ENCODE measurements around the gene TAB2. TPM values are rescaled to one million over a fixed set of nuclear protein-coding genes. Genes with fewer than 3 reads are reported as not detected.

Gene TAB2
- polyA plus RNA-seq, 2 of the 4 experiments (the other 2 are of a cell fraction), result 23.0 to 49.0 TPM

DNA sequence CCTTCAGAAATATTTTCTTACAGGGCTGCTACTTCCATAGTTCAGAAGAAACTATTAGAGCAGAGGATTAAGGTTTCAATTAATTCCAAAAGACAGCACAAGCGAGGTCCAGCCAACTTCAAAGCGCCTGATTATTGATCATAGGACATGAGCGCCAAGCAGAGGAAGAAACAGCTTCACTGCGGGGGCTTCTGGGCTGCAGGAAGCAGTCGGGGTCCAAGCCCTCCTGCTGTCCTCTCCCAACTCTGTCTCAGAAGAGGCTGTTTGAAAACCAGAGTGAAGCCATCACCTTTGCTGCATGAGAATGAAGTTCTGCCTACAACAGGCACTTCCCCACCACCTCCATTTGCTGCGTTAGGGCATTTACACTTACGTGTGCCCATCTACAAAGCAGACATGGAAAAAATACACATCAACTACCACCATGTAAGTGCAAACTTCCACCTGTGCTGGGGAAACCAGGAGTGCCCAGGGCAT is 106.5 kb downstream of the TAB2 start:
- Histone ChIP-seq H3K4me3 (no peak overlapping the region), H3K4me1 (no peaks in the 10 kb centered on the region), H3K9me3 (no peaks in the 10 kb centered on the region), H3K4me2 (no peak overlapping the region), H3K27ac (0 out of 6 replicates have a peak overlapping the region, but pooled peaks of 1 of the 2 experiments have one; percentile 13)
- FAIRE-seq, result no peak
- TF ChIP-seq, protein P1, sequence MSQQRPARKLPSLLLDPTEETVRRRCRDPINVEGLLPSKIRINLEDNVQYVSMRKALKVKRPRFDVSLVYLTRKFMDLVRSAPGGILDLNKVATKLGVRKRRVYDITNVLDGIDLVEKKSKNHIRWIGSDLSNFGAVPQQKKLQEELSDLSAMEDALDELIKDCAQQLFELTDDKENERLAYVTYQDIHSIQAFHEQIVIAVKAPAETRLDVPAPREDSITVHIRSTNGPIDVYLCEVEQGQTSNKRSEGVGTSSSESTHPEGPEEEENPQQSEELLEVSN (IDR thresholded peaks at IDR 0.05; ENCODE audit: borderline replicate concordance, low read depth), result no peak
- TF ChIP-seq PHF8 (IDR thresholded peaks at IDR 0.05; ENCODE audit: borderline replicate concordance, low read depth) (no peak), NR3C1 (IDR thresholded peaks at IDR 0.05) (no peak), EHF (CRISPR knock-in tag; IDR thresholded peaks at IDR 0.05) (no peak), HEYL (CRISPR knock-in tag; IDR thresholded peaks at IDR 0.05) (no peak), TFCP2L1 (CRISPR knock-in tag; IDR thresholded peaks at IDR 0.05) (no peak)
- TF ChIP-seq, protein P2, sequence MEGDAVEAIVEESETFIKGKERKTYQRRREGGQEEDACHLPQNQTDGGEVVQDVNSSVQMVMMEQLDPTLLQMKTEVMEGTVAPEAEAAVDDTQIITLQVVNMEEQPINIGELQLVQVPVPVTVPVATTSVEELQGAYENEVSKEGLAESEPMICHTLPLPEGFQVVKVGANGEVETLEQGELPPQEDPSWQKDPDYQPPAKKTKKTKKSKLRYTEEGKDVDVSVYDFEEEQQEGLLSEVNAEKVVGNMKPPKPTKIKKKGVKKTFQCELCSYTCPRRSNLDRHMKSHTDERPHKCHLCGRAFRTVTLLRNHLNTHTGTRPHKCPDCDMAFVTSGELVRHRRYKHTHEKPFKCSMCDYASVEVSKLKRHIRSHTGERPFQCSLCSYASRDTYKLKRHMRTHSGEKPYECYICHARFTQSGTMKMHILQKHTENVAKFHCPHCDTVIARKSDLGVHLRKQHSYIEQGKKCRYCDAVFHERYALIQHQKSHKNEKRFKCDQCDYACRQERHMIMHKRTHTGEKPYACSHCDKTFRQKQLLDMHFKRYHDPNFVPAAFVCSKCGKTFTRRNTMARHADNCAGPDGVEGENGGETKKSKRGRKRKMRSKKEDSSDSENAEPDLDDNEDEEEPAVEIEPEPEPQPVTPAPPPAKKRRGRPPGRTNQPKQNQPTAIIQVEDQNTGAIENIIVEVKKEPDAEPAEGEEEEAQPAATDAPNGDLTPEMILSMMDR (IDR thresholded peaks at IDR 0.05), result no peak
- ATAC-seq, result no peak
- 85% methylated on average over 7 of the region's 7 CpGs for WGBS (ENCODE audit: missing lambda C conversion rate)
- ChIA-PET CTCF (interaction anchor here (1.0 to 1.6 kb wide), 4 partner anchors 8 to 470 kb away, joined by 3 to 7 read pairs (median 4); no protein-coding TSS in a partner anchor), POLR2A (no interaction called here)
- no peak for DNase-seq (ENCODE audit: low read depth in 1 of 2, low spot score in 1 of 2)

DNA sequence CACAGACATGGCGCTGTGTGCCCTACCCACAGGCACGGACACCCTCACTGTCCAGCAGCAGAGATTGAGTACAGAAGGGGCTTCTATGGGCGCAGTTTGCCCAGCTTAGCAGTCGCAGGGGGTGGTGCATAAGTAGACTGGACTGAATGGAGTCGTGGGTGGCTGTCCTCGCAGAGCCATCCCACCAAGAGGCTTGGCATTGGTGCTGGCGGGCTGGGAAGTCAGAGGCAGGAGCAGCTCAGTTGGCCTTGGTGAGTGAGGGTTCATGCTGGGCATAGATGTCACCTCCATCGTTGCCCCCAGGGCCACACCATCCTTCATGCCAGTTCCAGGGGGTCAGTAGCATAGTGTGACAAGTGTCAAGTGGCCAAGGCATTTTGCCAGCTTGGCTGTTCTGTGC is 107.7 kb downstream of the TAB2 start:
- Histone ChIP-seq H3K9me3 (no peaks in the 10 kb centered on the region), H3K27ac (no peak overlapping the region), H3K4me2 (no peak overlapping the region), H3K4me1 (no peaks in the 10 kb centered on the region), H3K4me3 (no peak overlapping the region)
- FAIRE-seq (no peak), ATAC-seq (no peak), DNase-seq (ENCODE audit: low read depth in 1 of 2, low spot score in 1 of 2) (no peak)
- ChIA-PET CTCF (interaction anchor here (1.7 kb wide), 1 partner anchor 397 kb away, joined by 7 read pairs; no protein-coding TSS in a partner anchor), POLR2A (no interaction called here)
- TF ChIP-seq, protein P3, sequence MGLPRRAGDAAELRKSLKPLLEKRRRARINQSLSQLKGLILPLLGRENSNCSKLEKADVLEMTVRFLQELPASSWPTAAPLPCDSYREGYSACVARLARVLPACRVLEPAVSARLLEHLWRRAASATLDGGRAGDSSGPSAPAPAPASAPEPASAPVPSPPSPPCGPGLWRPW (IDR thresholded peaks at IDR 0.05), result no peak
- no peak for TF ChIP-seq BHLHE40 (IDR thresholded peaks at IDR 0.05; ENCODE audit: low read depth, low read length)
- TF ChIP-seq FOXS1 (CRISPR knock-in tag; IDR thresholded peaks at IDR 0.05), result no peak
- TF ChIP-seq, protein P4, sequence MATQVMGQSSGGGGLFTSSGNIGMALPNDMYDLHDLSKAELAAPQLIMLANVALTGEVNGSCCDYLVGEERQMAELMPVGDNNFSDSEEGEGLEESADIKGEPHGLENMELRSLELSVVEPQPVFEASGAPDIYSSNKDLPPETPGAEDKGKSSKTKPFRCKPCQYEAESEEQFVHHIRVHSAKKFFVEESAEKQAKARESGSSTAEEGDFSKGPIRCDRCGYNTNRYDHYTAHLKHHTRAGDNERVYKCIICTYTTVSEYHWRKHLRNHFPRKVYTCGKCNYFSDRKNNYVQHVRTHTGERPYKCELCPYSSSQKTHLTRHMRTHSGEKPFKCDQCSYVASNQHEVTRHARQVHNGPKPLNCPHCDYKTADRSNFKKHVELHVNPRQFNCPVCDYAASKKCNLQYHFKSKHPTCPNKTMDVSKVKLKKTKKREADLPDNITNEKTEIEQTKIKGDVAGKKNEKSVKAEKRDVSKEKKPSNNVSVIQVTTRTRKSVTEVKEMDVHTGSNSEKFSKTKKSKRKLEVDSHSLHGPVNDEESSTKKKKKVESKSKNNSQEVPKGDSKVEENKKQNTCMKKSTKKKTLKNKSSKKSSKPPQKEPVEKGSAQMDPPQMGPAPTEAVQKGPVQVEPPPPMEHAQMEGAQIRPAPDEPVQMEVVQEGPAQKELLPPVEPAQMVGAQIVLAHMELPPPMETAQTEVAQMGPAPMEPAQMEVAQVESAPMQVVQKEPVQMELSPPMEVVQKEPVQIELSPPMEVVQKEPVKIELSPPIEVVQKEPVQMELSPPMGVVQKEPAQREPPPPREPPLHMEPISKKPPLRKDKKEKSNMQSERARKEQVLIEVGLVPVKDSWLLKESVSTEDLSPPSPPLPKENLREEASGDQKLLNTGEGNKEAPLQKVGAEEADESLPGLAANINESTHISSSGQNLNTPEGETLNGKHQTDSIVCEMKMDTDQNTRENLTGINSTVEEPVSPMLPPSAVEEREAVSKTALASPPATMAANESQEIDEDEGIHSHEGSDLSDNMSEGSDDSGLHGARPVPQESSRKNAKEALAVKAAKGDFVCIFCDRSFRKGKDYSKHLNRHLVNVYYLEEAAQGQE (IDR thresholded peaks at IDR 0.05), result no peak
- no peak for TF ChIP-seq RARB (CRISPR knock-in tag; IDR thresholded peaks at IDR 0.05)
- TF ChIP-seq HOXA7 (CRISPR knock-in tag; IDR thresholded peaks at IDR 0.05), result no peak
- WGBS (ENCODE audit: missing lambda C conversion rate), result 85% methylated on average over 6 of the region's 8 CpGs

DNA sequence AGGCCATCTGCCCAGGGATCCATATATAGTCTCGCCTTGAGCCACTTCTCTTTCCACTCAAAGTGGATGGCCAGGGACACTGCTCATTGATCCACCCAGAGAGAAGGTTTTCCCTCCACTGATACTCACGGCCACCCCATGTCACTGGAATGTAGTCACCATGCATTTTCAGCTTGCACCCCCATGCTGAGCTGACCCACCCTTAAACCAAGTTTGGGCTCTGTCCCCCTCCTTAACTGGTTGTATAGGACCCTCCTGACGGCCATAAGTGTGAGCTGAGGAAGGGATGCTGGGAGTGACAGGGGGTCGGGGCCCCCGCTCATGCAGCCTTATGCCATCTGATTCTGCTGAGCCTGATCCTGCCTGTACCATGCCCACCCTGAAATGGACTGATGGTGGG is 108.2 kb downstream of the TAB2 start:
- ChIA-PET CTCF (interaction anchor here (0.8 to 1.7 kb wide), 3 partner anchors 16 to 398 kb away, joined by 3 to 7 read pairs (median 3); no protein-coding TSS in a partner anchor), POLR2A (no interaction called here)
- no peak for FAIRE-seq
- H3K9me3 ChIP-seq, result no peaks in the 10 kb centered on the region
- no peak overlapping the region for H3K4me2 ChIP-seq
- DNase-seq (ENCODE audit: low read depth in 1 of 2, low spot score in 1 of 2), result no peak
- H3K4me1 ChIP-seq, result no peaks in the 10 kb centered on the region
- 78% methylated on average over 5 of the region's 5 CpGs for WGBS (ENCODE audit: missing lambda C conversion rate)
- H3K27ac ChIP-seq, result no peak overlapping the region
- H3K4me3 ChIP-seq, result no peak overlapping the region
- no peak for ATAC-seq
- no peak for TF ChIP-seq HOXB13 (CRISPR knock-in tag; IDR thresholded peaks at IDR 0.05; ENCODE audit: low read depth)
- no peak for TF ChIP-seq TFCP2L1 (CRISPR knock-in tag; IDR thresholded peaks at IDR 0.05)
- TF ChIP-seq FOSL2 (IDR thresholded peaks at IDR 0.05), result no peak
- no peak for TF ChIP-seq FOSL2 (CRISPR knock-in tag; IDR thresholded peaks at IDR 0.05)
- TF ChIP-seq RCOR1 (IDR thresholded peaks at IDR 0.05; ENCODE audit: low read depth, low read length), result no peak
- TF ChIP-seq SREBF2 (IDR thresholded peaks at IDR 0.05), result no peak
- no peak for TF ChIP-seq CBX2 (IDR thresholded peaks at IDR 0.05; ENCODE audit: borderline replicate concordance, low read depth)
- no peak for TF ChIP-seq RNF2 (IDR thresholded peaks at IDR 0.05; ENCODE audit: borderline replicate concordance, low read depth)
- TF ChIP-seq, protein P5, sequence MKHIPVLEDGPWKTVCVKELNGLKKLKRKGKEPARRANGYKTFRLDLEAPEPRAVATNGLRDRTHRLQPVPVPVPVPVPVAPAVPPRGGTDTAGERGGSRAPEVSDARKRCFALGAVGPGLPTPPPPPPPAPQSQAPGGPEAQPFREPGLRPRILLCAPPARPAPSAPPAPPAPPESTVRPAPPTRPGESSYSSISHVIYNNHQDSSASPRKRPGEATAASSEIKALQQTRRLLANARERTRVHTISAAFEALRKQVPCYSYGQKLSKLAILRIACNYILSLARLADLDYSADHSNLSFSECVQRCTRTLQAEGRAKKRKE (CRISPR knock-in tag; IDR thresholded peaks at IDR 0.05; ENCODE audit: low read depth), result no peak
- TF ChIP-seq MAFK (IDR thresholded peaks at IDR 0.05; ENCODE audit: partially characterized antibody), result no peak
- TF ChIP-seq, protein P2 (IDR thresholded peaks at IDR 0.05), result no peak
- no peak for TF ChIP-seq CHD2 (IDR thresholded peaks at IDR 0.05; ENCODE audit: low read length, partially characterized antibody)
